Measurements from ENCODE around the gene CSNK1D.

CSNK1D gene

DNA sequence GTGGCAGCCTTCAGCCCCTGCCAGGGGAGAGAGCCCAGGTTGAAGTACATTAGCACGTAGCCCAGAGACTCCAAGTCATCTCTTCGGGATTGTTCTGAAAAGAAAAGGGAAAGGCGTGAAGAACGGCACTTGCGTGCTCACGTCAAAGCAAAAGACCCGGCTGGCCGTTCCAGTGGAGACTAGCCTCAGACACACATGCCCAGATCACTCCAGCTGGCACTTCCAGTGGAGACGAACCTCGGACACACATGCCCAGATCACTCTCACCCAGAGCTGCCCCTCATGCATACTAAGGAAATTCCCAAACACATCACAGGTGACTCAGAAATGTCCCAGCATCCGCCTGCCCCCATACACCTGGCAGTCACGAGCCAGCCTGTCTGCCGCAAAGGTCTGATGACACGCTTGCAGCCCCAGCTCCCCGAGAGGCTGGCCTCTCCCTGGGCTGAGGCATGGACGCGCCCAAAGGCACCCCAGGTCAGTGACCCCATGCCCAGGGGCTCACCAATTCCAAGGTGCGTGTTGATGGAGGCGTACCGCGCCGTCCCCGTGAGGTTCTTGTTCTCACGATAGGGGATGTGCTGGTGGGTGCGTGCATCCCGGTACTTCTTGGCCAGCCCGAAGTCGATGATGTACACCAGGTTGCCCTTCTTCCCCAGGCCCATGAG lies 20.9 kb downstream of the CSNK1D start:
- DNase-seq (ENCODE audit: low read depth, low spot score), result no peak

- no peak for DNase-seq (ENCODE audit: low read depth, low spot score)
These were observed 22.5 kb downstream of the CSNK1D start for GRCh38 chr17:82250868-82251500.

- no peak for DNase-seq (ENCODE audit: low read depth, low spot score)
These were observed 23.5 kb downstream of the CSNK1D start for GRCh38 chr17:82249896-82250581.

GRCh38 chr17:82248815-82249674 lies 24.5 kb downstream of the CSNK1D start:
- no peak for DNase-seq (ENCODE audit: low read depth, low spot score)

GRCh38 chr17:82247856-82248671 lies 25.4 kb downstream of the CSNK1D start:
- no peak for DNase-seq (ENCODE audit: low read depth, low spot score)

- no peak for DNase-seq (ENCODE audit: low read depth, low spot score)
These were observed 26.2 kb downstream of the CSNK1D start for GRCh38 chr17:82247182-82247823.

GRCh38 chr17:82246365-82247181 lies 26.9 kb downstream of the CSNK1D start:
- no peak for DNase-seq (ENCODE audit: low read depth, low spot score)

DNA sequence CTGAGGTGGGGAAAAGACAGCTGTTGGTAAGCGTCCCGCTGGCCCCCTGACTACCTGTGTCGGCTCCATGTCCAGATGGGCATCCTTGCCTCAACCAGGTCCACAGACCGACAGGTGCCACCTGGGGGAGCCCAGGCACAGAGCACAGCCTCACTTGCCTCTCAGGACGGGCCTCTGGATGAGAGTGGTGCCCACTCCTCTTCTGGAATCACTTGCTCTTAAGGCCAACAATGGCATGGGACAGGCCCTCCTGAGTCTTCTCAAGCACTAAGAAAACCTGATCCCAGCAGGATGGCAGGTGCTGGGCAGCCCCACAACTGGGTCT lies 27.5 kb downstream of the CSNK1D start:
- DNase-seq (ENCODE audit: low read depth, low spot score), result no peak

GRCh38 chr17:82245134-82246039 lies 28.1 kb downstream of the CSNK1D start:
- DNase-seq (ENCODE audit: low read depth, low spot score), result no peak

DNA sequence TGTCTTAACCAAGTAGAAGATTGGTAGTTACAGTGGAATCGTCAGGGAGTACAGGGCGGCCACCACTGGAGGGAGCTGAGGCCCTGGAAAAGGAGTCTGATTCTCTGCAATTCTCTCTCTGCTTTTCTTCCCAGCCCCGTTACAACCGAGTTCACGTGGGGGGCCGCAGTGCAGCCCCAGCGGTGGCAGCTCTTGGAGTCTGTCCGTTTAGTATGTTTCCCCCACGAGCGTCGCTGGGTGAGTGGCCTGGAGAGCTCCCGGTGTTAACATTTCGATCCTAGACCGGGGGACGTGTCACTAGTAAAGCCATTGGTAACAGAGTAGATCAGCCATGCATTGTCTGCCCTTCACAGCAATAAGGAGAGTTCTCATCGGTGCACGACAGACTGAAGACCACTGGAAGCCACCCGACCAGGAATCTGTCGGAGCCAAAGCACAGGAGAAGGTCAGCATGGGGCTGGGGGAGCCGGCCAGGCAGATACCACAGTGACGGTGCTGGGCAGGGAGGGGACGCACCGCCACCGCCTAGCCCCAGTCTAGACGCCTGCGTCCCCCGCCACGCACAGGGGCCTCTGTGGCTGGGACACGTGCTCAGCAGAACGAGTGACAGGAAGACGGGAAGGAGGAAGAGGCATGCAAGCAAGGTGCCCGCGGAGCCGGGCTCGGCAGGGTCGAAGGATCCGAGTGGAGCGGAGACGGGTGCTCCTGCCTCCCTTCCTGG lies 28.9 kb downstream of the CSNK1D start:
- DNase-seq (ENCODE audit: low read depth, low spot score), result peak; percentile 40

GRCh38 chr17:82243648-82244412 lies 29.7 kb downstream of the CSNK1D start:
- DNase-seq (ENCODE audit: low read depth, low spot score), result no peak

DNA sequence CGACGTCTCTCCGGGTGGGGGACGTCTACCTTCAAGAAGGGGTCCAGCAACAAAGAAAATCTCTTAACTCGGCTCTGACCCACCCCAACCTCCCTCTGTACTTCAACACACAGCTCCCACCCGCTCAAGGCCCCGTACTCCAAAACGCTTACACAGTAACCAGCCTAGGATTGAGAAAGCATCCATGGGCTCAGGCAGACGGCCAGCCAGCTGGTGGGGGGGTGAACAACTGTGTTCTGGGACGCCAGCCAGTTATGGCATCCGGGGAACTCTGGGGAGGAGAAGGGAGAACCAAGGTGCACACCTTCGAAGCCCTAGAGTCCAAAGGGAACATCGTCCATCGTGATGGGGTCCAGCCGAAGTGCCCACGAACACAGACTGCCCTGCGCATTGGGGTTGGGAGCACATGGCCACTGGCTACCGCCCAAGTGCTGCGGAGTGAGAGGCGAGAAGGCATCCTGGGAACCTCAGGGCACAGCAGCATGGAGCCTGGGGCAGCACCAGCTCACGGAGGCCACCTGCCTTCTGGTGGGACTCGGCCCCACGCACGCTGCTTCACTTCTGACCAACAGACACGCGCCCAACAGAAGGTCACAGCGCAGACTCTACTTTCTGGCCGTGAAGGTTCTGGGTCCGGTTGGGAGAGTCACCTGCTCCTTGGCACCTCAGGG lies 30.4 kb downstream of the CSNK1D start:
- DNase-seq (ENCODE audit: low read depth, low spot score), result no peak

DNA sequence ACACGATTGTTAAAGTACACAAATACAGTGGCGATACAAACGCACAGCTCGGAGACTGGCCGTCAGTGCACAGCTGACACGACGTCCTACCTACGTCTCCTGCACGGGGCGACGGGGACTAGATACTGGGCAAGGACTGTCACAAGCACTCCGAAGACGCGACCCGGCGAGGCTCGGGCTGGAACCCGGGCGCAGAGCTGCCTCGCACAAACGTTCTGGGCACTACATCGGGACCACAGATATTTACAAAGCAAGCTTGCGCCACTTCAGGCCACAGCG lies 30.9 kb downstream of the CSNK1D start:
- no peak for DNase-seq (ENCODE audit: low read depth, low spot score)

DNA sequence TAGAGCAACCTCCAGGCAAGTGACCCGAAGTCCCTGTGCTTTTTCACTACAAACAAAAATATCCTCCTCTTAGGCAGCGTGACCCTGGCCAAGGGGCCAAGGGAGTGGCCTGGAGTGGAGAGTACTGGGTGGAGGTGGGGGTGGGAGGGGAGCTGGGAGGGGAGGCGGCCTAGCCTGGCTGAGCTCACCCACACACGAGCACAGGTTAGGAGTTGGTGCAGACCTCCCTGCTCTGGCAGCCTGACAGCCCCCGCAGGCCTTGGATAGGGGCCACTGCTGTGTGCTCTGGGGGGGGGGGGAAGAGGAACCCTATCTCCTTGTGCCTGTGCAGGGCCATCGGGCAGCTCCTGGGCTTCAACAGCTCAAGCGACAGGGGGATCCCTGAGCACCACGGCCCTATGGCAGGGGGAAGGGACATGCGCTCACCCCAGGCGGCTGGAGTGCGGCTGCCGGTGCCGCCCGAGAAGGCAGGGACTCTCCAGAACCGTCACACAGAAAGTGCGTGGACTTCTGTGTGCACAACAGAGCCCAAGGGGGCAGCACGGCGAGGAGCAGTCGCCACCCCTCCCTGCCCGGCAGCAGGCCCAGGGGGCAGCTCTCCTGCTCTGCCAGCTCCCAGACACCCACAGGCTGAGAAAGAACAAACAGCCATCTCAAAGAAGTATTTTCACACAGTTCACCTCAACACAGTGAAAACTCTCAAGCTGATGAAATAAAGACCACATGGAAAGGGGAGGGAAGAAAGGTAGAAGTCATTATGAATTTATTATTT lies 31.4 kb downstream of the CSNK1D start:
- DNase-seq (ENCODE audit: low read depth, low spot score), result no peak

DNA sequence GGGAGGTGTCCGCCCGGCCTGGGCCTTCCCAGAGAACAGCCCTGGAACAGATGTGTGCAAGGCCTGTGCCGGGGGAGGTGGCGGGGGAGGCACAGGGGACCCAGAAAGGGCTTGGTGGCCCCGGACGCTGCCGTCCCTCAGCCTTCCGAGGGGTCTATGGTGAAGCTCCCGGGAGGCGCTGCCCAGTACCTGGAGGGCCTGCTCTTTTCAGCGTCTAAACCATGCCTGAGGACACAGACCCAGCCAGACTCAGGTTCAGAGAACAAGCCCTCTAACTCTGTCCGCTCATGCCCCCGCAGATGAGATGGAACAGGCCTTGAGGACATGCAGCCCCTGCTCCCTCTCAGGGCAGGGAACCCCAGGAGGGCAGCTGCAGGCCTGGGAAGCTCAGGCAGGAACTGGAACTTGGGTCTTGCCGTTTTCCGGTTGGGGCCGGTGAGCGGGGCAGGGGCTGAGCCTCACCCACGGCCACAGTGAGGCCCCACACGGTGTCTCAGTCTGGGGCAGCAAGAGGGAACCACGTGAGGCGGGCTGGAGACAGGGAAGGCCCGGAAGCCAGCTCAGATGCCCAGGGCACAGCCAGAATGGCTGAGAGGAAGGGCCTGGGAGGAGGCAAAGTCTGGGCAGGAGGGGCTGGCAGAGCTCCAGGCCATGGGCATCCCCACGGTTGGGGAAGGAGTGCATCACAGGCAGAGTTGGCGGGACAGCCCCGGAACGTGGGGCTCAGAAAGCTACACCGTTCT lies 32.1 kb downstream of the CSNK1D start:
- peak; percentile 12 for DNase-seq (ENCODE audit: low read depth, low spot score)
